ENCODE results near the gene TTC23. TPM values are rescaled to one million over a fixed set of nuclear protein-coding genes. Genes with fewer than 3 reads are reported as not detected.
A peak's percentile ranks its signal among the peaks of the same experiment; 100 is the strongest.

TTC23 gene
- total and polyA plus RNA-seq, 5 donors: 8.4 to 18.2 (median 15.5) TPM

DNA sequence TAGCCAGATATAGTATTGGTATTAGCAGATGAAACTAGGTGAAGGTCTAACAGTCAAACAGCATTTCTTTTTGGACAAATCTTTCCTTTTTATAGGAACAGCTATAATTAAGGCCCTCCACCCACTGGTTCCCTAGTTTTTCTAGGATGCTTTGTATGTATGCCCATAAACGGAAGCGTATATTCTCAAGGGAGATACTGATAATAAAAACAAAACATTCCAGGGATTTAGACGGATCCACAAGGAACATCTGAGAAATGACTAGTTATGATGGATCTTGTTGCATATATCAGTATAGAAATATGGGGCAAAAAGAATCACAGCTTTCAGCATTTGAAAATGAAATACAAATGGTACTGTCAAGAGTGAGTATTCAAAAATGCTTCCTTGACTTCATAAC, 24.4 kb upstream of the TTC23 start:
- Histone ChIP-seq H3K9me3 (ENCODE audit: control insufficient read depth, low read length) (no peaks in the 10 kb centered on the region), H3K27ac (ENCODE audit: low read length) (no peak overlapping the region), H3K4me1 (ENCODE audit: control insufficient read depth, insufficient read depth, low read length) (no peaks in the 10 kb centered on the region), H3K4me3 (ENCODE audit: low read length) (no peak overlapping the region), H3K27me3 (ENCODE audit: control insufficient read depth, insufficient read depth) (no peaks in the 10 kb centered on the region)
- no peak for DNase-seq
- no peak for ATAC-seq
- WGBS: 47% methylated on average over 3 of the region's 3 CpGs
- intact Hi-C loops (cut with DNase I): loop anchor here (5.0 to 10.0 kb wide), 5 partner anchors 471 to 631 kb away; no protein-coding TSS in a partner anchor

DNA sequence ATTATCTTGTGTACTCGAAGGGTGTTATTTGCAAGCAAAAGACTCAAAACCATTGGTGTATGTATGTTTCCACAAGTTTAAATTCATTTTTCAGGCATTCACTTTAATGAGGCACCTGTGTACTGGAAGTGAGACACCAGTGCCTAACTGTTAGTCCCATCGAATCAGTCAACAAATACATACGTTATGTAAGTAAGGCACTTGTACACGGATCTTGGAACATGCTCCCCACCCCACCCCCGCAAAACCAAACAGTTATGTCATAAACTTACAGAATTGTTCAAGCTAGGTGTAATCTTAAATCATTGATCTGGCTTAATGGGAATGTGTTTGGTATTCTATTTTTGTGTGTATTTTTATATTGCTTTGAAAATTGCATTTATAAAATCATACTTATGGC, 19.1 kb upstream of the TTC23 start:
- intact Hi-C loops (cut with DNase I): loop anchor here in 1 of 4 donors (10.0 kb wide), 1 partner anchor 646 kb away; no protein-coding TSS in a partner anchor
- no peaks in the 10 kb centered on the region for H3K4me1 ChIP-seq (ENCODE audit: control insufficient read depth, insufficient read depth, low read length)
- no peaks in the 10 kb centered on the region for H3K9me3 ChIP-seq (ENCODE audit: control insufficient read depth, low read length)
- WGBS: 78% methylated on average over 5 of the region's 5 CpGs
- H3K27me3 ChIP-seq (ENCODE audit: control insufficient read depth, insufficient read depth): no peaks in the 10 kb centered on the region
- no peak for DNase-seq
- no peak overlapping the region for H3K4me3 ChIP-seq (ENCODE audit: low read length)
- ATAC-seq: no peak
- no peak overlapping the region for H3K27ac ChIP-seq (ENCODE audit: low read length)

- Histone ChIP-seq H3K4me3 (ENCODE audit: low read length) (no peak overlapping the region), H3K27me3 (ENCODE audit: control insufficient read depth, insufficient read depth) (no peaks in the 10 kb centered on the region), H3K4me1 (ENCODE audit: control insufficient read depth, insufficient read depth, low read length) (no peaks in the 10 kb centered on the region), H3K9me3 (ENCODE audit: control insufficient read depth, low read length) (no peaks in the 10 kb centered on the region), H3K27ac (ENCODE audit: low read length) (no peak overlapping the region)
- intact Hi-C loops (cut with DNase I): loop anchor here in 1 of 4 donors (10.0 kb wide), 1 partner anchor 647 kb away; no protein-coding TSS in a partner anchor
- no peak for ATAC-seq
- no peak for DNase-seq
- 93% methylated on average over 3 of the region's 3 CpGs for WGBS
These were observed 18.6 kb upstream of the TTC23 start for GRCh38 chr15:99267957-99268356.

GRCh38 chr15:99265541-99266070, 16.2 kb upstream of the TTC23 start:
- WGBS: 94% methylated on average over 3 of the region's 3 CpGs

GRCh38 chr15:99264125-99264524, 14.7 kb upstream of the TTC23 start:
- Histone ChIP-seq H3K4me1 (ENCODE audit: control insufficient read depth, insufficient read depth, low read length) (no peaks in the 10 kb centered on the region), H3K9me3 (ENCODE audit: control insufficient read depth, low read length) (no peaks in the 10 kb centered on the region), H3K27me3 (ENCODE audit: control insufficient read depth, insufficient read depth) (no peaks in the 10 kb centered on the region), H3K4me3 (ENCODE audit: low read length) (no peak overlapping the region), H3K27ac (ENCODE audit: low read length) (no peak overlapping the region)
- WGBS: 85% methylated on average over 5 of the region's 5 CpGs
- ATAC-seq: no peak
- intact Hi-C loops (cut with DNase I): loop anchor here in 1 of 4 donors (10.0 kb wide), 1 partner anchor 651 kb away; no protein-coding TSS in a partner anchor
- no peak for DNase-seq

More at GRCh38 chr15:99265541-99266070, 16.2 kb upstream of the TTC23 start:
- no peaks in the 10 kb centered on the region for H3K9me3 ChIP-seq (ENCODE audit: control insufficient read depth, low read length)
- H3K4me1 ChIP-seq (ENCODE audit: control insufficient read depth, insufficient read depth, low read length): no peaks in the 10 kb centered on the region
- intact Hi-C loops (cut with DNase I): loop anchor here in 1 of 4 donors (10.0 kb wide), 1 partner anchor 649 kb away; no protein-coding TSS in a partner anchor
- no peak for ATAC-seq
- no peak overlapping the region for H3K27ac ChIP-seq (ENCODE audit: low read length)
- H3K4me3 ChIP-seq (ENCODE audit: low read length): no peak overlapping the region
- no peaks in the 10 kb centered on the region for H3K27me3 ChIP-seq (ENCODE audit: control insufficient read depth, insufficient read depth)
- no peak for DNase-seq

DNA sequence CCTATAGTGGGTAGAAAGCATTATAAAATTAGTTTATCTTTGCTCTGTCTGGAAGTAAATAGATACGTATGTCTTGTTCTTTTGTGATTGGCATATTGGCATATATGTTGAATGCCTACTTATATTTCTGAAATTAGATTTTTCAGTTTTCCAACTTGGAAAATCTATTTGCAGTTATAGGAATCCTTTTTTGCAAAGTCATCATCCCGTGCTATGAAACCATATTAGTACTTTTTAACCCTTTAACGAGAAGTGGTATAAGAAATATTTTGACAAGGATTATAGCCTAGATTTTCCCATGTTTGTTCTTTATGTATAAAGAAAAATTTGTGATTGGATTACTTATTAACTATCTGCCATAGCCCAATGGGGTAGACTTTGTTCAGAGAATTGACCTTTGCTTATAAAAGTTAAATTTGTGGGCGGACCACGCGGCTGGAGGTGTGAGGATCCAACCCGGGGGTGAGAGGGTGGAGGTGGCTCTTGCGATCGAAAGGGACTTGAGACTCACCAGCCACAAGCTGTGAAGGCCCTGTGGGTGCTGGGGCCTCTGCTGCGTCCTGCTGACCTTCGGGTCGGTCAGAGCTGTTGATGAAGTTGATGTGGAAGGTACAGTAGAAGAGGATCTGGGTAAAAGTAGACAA, 7.8 kb upstream of the TTC23 start:
- Histone ChIP-seq H3K27me3 (ENCODE audit: control insufficient read depth, insufficient read depth) (no peaks in the 10 kb centered on the region), H3K27ac (ENCODE audit: low read length) (no peak overlapping the region), H3K4me1 (ENCODE audit: control insufficient read depth, insufficient read depth, low read length) (peaks cover 2% of the 10 kb centered on the region), H3K9me3 (ENCODE audit: control insufficient read depth, low read length) (no peaks in the 10 kb centered on the region), H3K4me3 (ENCODE audit: low read length) (no peak overlapping the region)
- no peak for DNase-seq
- ATAC-seq: peak in 1 of 2 donors; percentile 14
- intact Hi-C loops (cut with DNase I): no loop called here
- 95% methylated on average over 12 of the region's 12 CpGs for WGBS

GRCh38 chr15:99253381-99254090, 4.2 kb upstream of the TTC23 start:
- H3K4me3 ChIP-seq (ENCODE audit: low read length): no peak overlapping the region
- H3K4me1 ChIP-seq (ENCODE audit: control insufficient read depth, insufficient read depth, low read length): peaks cover 3% of the 10 kb centered on the region
- H3K27me3 ChIP-seq (ENCODE audit: control insufficient read depth, insufficient read depth): no peaks in the 10 kb centered on the region
- intact Hi-C loops (cut with DNase I): no loop called here
- no peak for DNase-seq
- no peaks in the 10 kb centered on the region for H3K9me3 ChIP-seq (ENCODE audit: control insufficient read depth, low read length)
- H3K27ac ChIP-seq (ENCODE audit: low read length): no peak overlapping the region
- WGBS: 93% methylated on average over 6 of the region's 6 CpGs
- ATAC-seq: no peak

GRCh38 chr15:99252326-99252725, 2.9 kb upstream of the TTC23 start:
- ATAC-seq: no peak
- no peak overlapping the region for H3K27ac ChIP-seq (ENCODE audit: low read length)
- intact Hi-C loops (cut with DNase I): no loop called here

DNA sequence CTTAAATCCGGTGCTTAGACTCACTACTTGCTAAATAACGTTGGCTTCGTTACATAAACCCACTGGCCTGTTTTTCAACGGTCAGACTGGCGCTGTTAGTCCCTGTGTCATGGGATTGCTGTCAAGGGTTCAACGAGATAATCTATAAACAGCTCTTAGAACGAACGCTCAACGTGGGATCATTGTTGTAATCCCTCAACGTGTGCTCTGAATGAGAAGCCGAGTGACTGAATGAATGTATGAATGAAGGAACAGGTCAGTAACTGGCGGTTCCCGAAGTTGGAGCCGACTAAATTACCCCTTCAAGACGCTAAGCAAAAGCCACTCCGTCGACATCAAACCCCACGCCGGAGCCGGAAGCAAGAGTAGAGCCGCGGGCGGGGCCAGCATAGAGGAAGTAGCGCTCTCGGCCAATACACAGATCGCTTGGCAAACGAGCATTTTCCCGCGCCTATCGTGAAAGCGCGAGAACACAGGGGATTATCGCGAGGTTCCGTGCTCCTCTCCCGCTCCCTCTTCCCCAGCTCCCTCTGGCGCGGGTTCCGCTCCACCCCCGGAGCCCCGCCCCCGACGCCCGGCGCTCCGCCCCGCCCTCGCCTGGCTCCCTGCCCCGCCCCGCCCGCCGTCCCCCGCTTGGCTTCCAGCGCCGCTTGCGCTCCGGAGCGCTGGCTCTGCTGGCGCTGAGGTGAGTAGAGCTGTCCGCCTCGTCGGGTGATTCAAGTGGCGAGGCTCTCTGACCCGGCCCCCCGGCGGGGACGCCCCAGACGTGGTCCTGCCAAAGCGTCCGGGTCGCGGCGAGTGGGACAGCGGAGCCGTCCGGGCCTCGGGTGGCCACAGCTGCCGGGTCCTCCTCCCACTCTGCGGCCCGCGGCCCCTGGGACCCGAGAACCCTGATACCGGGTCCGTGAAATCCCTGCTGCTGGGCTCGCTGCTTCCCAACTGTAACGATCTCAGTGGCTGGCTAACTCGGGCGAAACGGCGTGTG, 1.8 kb upstream of the TTC23 start, which contains the start of gene LRRC28:
LRRC28 (plus strand) TSS at position 625 of the 985 bp plus-strand sequence. CDS start 4,477 bp downstream, outside the sequence.
- intact Hi-C loops (cut with DNase I): no loop called here
- peak; percentile 98 to 99 (median 99) for DNase-seq
- H3K27me3 ChIP-seq (ENCODE audit: control insufficient read depth, insufficient read depth): no peaks in the 10 kb centered on the region
- H3K9me3 ChIP-seq (ENCODE audit: control insufficient read depth, low read length): no peaks in the 10 kb centered on the region
- H3K27ac ChIP-seq (ENCODE audit: low read length): peak within 1 kb of the TSS; percentile 100
- peak within 1 kb of the TSS; percentile 100 for H3K4me3 ChIP-seq (ENCODE audit: low read length)
- under 1% methylated on average over 90 of the region's 90 CpGs for WGBS
- peaks cover 3% of the 10 kb centered on the region for H3K4me1 ChIP-seq (ENCODE audit: control insufficient read depth, insufficient read depth, low read length)
- ATAC-seq: peak; percentile 95 to 96

More at GRCh38 chr15:99252326-99252725, 2.9 kb upstream of the TTC23 start:
- whole genome bisulfite sequencing: 82% methylated on average over 7 of the region's 7 CpGs
- no peak for DNase-seq
- H3K4me3 ChIP-seq (ENCODE audit: low read length): peak overlapping the region; percentile 100
- peaks cover 3% of the 10 kb centered on the region for H3K4me1 ChIP-seq (ENCODE audit: control insufficient read depth, insufficient read depth, low read length)
- no peaks in the 10 kb centered on the region for H3K27me3 ChIP-seq (ENCODE audit: control insufficient read depth, insufficient read depth)
- no peaks in the 10 kb centered on the region for H3K9me3 ChIP-seq (ENCODE audit: control insufficient read depth, low read length)

- Histone ChIP-seq H3K4me1 (ENCODE audit: control insufficient read depth, insufficient read depth, low read length) (peaks cover 3% of the 10 kb centered on the region), H3K4me3 (ENCODE audit: low read length) (peak overlapping the region; percentile 100), H3K27me3 (ENCODE audit: control insufficient read depth, insufficient read depth) (no peaks in the 10 kb centered on the region), H3K27ac (ENCODE audit: low read length) (peak overlapping the region; percentile 100), H3K9me3 (ENCODE audit: control insufficient read depth, low read length) (no peaks in the 10 kb centered on the region)
- ATAC-seq: no peak
- 12% methylated on average over 7 of the region's 7 CpGs for WGBS
- no peak for DNase-seq
- intact Hi-C loops (cut with DNase I): no loop called here
These were observed 1.1 kb upstream of the TTC23 start for GRCh38 chr15:99250494-99250856.
